Mesothelial cell of epicardium (in vitro differentiated cells): Measurements from ENCODE around the gene ALK. TPM values are rescaled to one million over a fixed set of nuclear protein-coding genes. Genes with fewer than 3 reads are reported as not detected.
"Not testable (repeated sequence)": the region's sequence is repeated elsewhere in the genome, so short reads cannot be mapped to it uniquely, and the experiment has no call there.

Source experiments
- DNase-seq, 2 experiments: peaks; one replicate each; pipeline ENCODE4 v3.0.0; 2021; ENCODE audit warnings: low spot score in 2 of 2; ENCODE audit not compliant: unreplicated experiment in 2 of 2
- H3K27ac Mint-ChIP-seq: 2 replicates; pipeline ENCODE4 v1.8.0; 2021; ENCODE audit warnings: mixed read lengths
- H3K27me3 Mint-ChIP-seq: 2 replicates; pipeline ENCODE4 v1.8.0; 2021; ENCODE audit warnings: low read depth, mixed read lengths
- H3K36me3 Mint-ChIP-seq: 2 replicates; pipeline ENCODE4 v1.8.0; 2021; ENCODE audit warnings: mixed read lengths
- H3K4me1 Mint-ChIP-seq: 2 replicates; pipeline ENCODE4 v1.8.0; 2021; ENCODE audit warnings: mixed read lengths
- H3K4me3 Mint-ChIP-seq: 2 replicates; pipeline ENCODE4 v1.8.0; 2021; ENCODE audit warnings: mild to moderate bottlenecking, moderate library complexity, mixed read lengths
- H3K9me3 Mint-ChIP-seq: 2 replicates; pipeline ENCODE4 v1.8.0; 2021; ENCODE audit warnings: mixed read lengths
- total RNA-seq: library from RNA; stranded (reverse); gene quantifications from 3 replicates; pipeline ENCODE4 v1.2.1, GENCODE V29; 2021
- TF ChIP-seq, protein P1 (sequence below): fragments of 200-600 bp; sonication (generic); IDR thresholded peaks from one replicate; pipeline ENCODE4 v1.5.0; 2021; ENCODE audit warnings: antibody characterized with exemption; ENCODE audit not compliant: unreplicated experiment

The ALK gene
- total RNA-seq, 1 donor from 2014 or later, result 0.13 TPM

DNA sequence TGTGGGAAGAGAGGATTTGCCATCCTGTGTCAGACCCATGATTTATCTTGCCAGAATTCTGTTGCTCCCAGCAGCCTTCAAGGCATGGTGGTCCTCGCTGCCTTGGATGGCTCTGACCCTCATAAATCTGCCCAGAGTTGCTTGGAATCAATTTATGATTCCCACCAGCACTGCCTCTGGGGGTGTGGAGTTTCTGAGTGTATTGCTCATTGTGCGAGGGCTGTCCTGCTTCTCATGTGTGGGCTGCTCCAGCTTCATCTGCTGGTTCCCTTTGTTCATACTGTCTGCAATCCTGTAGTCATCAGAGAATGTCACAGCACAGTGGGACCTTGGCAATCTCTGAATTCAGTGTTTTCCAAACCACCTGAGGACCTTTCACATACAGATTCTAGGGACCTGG, 666.4 kb downstream of the ALK start:
- Mint-ChIP-seq H3K27ac (no peak overlapping the region), H3K27me3 (peaks cover 36% of the 10 kb centered on the region)
- TF ChIP-seq, protein P1, sequence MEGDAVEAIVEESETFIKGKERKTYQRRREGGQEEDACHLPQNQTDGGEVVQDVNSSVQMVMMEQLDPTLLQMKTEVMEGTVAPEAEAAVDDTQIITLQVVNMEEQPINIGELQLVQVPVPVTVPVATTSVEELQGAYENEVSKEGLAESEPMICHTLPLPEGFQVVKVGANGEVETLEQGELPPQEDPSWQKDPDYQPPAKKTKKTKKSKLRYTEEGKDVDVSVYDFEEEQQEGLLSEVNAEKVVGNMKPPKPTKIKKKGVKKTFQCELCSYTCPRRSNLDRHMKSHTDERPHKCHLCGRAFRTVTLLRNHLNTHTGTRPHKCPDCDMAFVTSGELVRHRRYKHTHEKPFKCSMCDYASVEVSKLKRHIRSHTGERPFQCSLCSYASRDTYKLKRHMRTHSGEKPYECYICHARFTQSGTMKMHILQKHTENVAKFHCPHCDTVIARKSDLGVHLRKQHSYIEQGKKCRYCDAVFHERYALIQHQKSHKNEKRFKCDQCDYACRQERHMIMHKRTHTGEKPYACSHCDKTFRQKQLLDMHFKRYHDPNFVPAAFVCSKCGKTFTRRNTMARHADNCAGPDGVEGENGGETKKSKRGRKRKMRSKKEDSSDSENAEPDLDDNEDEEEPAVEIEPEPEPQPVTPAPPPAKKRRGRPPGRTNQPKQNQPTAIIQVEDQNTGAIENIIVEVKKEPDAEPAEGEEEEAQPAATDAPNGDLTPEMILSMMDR, result no peak

DNA sequence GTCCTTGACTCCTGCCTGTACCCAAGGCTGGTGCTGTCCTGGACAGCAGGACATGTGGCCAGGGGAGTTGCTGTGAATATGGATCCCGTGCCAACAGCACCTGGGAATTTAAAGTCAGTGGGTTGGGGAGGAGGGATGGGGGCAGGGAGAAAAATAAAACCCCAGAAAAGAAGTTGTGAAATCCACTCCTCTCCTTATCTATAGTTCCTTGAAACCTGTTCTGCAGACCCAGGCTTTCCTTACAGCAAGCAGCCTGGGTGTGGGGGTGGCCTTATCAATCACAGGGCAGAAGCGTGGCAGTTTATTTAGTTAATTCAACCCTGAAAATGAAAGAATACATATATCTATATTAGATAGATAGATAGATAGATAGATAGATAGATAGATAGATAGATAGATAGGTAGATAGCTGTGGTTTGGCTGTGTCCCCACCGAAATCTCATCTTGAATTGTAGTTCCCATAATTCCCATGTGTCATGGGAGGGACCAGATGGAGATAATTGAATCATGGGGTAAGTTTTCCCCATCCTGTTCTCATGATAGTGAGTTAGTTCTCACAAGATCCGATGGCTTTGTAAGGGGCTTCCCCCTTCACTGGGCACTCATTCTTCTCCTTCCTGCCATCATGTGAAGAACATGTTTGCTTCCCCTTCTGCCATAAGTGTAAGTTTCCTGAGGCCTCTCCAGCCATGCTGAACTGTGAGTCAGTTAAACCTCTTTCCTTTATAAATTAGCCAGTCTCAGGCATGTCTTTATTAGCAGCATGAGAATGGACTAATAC, 667.7 kb downstream of the ALK start:
- peaks cover 32% of the 10 kb centered on the region for H3K27me3 Mint-ChIP-seq
- H3K36me3 Mint-ChIP-seq, H3K4me3 Mint-ChIP-seq, H3K9me3 Mint-ChIP-seq, DNase-seq, H3K27ac Mint-ChIP-seq, H3K4me1 Mint-ChIP-seq: not testable (repeated sequence)

More for the DNA sequence above, 666.4 kb downstream of the ALK start:
- no peak for DNase-seq
- Mint-ChIP-seq H3K4me1 (no peaks in the 10 kb centered on the region), H3K4me3 (no peak overlapping the region), H3K9me3 (no peaks in the 10 kb centered on the region), H3K36me3 (no peaks in the 10 kb centered on the region)

DNA sequence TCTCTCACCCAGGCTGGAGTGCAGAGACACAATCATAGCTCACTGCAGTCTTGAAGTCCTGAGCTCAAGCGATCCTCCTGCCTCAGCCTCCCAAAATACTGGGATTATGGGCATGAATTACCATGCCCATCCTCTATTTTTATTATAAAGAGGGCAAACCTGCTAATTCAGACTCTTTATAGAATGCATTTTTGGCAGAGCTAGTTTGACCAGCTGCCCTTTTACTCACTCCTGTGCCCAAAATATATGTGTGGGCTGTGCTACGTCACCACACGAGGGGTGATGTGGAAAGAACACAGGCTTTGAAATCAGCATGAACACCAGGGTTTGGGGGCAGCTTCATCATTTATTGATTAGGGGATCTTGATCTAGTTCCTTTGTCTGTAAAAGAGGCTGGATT, 668.4 kb downstream of the ALK start:
- TF ChIP-seq, protein P1, result no peak
- no peaks in the 10 kb centered on the region for H3K9me3 Mint-ChIP-seq

DNA sequence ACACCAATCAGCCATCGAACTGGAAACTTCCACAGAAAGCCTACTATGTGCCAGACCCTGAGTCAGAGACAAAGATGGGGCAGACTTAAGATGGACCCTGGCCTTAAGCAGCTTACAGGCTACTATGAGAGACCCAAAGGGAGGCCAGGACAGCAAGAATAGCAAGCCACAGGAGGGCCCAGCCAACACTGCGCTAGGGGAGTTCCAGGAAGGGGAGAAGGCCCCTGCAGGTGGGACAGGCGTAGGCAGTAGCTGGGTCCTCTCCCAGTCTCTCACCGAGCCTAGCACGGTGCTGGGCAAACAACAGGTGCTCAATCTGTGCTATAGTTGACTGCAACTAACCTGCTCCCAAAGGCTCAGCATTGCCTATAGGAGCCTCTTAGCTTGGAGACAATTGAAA, 670.0 kb downstream of the ALK start:
- H3K27ac Mint-ChIP-seq, result no peak overlapping the region

More for the DNA sequence above, 668.4 kb downstream of the ALK start:
- Mint-ChIP-seq H3K4me3 (no peak overlapping the region), H3K27ac (no peak overlapping the region), H3K36me3 (no peaks in the 10 kb centered on the region), H3K27me3 (peaks cover 28% of the 10 kb centered on the region), H3K4me1 (peaks cover 4% of the 10 kb centered on the region)
- no peak for DNase-seq

DNA sequence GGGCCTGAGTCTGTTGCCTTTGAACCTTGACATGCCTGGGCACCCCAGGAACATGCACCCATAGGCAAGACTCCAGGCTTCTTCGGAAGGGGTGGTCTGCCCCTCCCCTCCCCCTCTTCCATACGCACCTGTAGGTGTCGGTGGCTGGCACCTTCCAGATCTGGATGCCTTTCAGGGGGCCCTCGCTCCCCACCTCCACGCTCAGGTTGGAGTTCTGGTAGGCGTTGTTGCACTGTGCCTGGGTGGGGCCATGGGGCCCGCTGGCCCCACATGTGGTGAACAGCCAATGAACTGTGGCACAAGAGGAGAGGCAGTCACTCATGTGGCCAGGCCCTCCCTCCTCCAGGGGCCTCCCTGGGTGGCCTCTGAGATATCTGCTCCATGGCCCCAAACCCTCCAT, 670.4 kb downstream of the ALK start:
- Mint-ChIP-seq H3K27ac (no peak overlapping the region), H3K4me1 (peaks cover 4% of the 10 kb centered on the region), H3K36me3 (no peaks in the 10 kb centered on the region), H3K9me3 (no peaks in the 10 kb centered on the region), H3K27me3 (peaks cover 18% of the 10 kb centered on the region), H3K4me3 (no peak overlapping the region)
- TF ChIP-seq, protein P1, result no peak
- no peak for DNase-seq

More for the DNA sequence above, 670.0 kb downstream of the ALK start:
- TF ChIP-seq, protein P1, result no peak
- Mint-ChIP-seq H3K4me1 (peaks cover 4% of the 10 kb centered on the region), H3K4me3 (no peak overlapping the region), H3K9me3 (no peaks in the 10 kb centered on the region), H3K36me3 (no peaks in the 10 kb centered on the region), H3K27me3 (peaks cover 18% of the 10 kb centered on the region)
- DNase-seq, result no peak

DNA sequence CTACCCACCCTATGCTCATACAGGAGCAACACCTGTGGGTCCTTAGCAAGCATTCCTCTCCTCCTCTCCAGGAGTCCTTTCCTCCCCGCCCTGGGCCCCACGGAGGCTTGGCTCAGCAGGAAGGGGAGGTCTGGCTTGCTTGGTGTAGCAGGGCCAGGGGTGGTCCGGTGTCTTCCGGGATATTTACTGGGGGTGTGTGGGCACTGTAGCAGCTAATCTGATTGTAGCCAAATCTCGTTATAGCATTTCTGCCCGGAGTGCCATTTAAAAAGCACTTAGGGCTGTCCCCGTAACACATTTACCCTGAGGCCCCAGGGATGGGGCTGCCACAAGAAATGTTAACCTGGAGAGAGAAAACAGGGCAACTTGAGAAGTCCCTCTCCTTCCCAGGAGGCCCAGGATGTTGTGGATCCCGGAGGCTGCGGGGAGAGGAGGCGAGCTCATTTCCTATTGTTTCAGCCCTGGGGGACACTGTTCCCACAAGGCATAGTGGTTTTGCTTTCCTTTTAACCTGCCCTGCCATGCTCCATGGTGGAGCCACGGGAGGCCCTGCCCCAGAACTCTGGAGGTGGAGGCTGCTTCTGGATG, 671.6 kb downstream of the ALK start:
- TF ChIP-seq, protein P1, result no peak
- Mint-ChIP-seq H3K4me1 (peaks cover 4% of the 10 kb centered on the region), H3K27ac (no peak overlapping the region), H3K36me3 (no peaks in the 10 kb centered on the region), H3K9me3 (no peaks in the 10 kb centered on the region), H3K27me3 (peaks cover 9% of the 10 kb centered on the region), H3K4me3 (no peak overlapping the region)
- DNase-seq, result no peak
